ENCODE measurements around the gene DOK5.

The DOK5 gene

DNA sequence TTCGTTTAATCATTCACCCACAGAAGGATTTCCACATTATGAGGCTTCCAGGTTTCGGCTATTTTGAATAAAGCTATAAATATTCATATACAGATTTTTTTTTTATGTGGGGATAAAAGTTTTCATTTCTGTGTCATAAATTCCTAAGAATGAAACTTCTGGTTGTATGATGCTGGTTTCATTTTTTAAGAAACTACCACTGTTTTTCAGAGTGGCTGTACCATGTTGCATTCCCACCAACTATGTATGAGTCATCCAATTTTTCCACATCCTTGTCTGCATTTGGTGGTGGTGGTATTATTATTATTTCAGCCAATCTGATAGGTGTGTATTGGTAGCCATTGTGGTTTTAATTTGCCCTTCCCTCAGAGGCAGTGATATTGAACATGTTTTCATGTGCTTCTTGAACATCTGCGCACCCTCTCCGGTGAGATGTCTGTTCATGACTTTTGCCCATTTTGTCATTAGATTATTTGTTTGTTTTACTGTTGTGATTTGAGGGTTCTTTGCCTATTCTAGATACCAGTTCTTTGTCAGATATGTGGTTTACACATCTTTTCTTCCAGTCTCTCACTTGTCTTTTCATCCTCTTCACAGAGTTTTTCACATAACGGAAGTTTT, 75.5 kb downstream of the DOK5 start:
- H3K4me3 ChIP-seq (ENCODE audit: low read depth in 1 of 5, low read length in 5 of 5) = no peak overlapping the region
- no peak overlapping the region for H3K27ac ChIP-seq (ENCODE audit: low read depth, low read length)
- no peaks in the 10 kb centered on the region for H3K27me3 ChIP-seq (ENCODE audit: control insufficient read depth in 5 of 5, insufficient read depth in 4 of 5, low read length in 5 of 5)
- no peak overlapping the region for H3K9ac ChIP-seq (ENCODE audit: low read length in 5 of 5)
- H3K4me1 ChIP-seq (ENCODE audit: control insufficient read depth in 5 of 5, insufficient read depth in 5 of 5, low read length in 5 of 5) = peaks cover 0 to 9% (median 0%) of the 10 kb centered on the region in 5 donors
- no peaks in the 10 kb centered on the region for H3K9me3 ChIP-seq (ENCODE audit: control insufficient read depth in 5 of 5, low read length in 5 of 5)
- H3K36me3 ChIP-seq (ENCODE audit: control insufficient read depth in 5 of 5, insufficient read depth in 5 of 5, low read length in 5 of 5) = no peaks in the 10 kb centered on the region

DNA sequence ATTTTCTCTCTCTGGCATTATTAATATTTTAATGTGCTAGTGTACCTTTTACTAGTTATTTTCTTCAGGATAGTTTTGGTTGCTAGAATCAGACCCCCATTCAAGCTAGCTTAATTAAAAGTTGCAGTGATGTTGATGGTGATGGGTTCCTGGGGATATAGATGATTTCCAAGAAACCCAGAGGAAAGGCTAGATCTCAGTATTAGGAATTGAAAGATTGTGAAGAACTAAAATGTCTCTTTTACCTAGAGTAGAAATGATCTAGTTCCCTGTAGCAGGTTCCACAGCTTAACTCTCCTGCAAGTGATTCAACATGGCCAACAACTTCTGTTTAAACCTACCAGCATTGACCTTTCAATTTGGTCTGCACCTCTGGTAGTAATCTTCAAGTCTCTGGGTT, 78.6 kb downstream of the DOK5 start:
- Histone ChIP-seq H3K4me1 (ENCODE audit: control insufficient read depth in 5 of 5, insufficient read depth in 5 of 5, low read length in 5 of 5) (peaks cover 0 to 9% (median 0%) of the 10 kb centered on the region in 5 donors), H3K27ac (ENCODE audit: low read depth, low read length) (no peak overlapping the region), H3K36me3 (ENCODE audit: control insufficient read depth in 5 of 5, insufficient read depth in 5 of 5, low read length in 5 of 5) (no peaks in the 10 kb centered on the region), H3K9me3 (ENCODE audit: control insufficient read depth in 5 of 5, low read length in 5 of 5) (no peaks in the 10 kb centered on the region), H3K4me3 (ENCODE audit: low read depth in 1 of 5, low read length in 5 of 5) (no peak overlapping the region), H3K9ac (ENCODE audit: low read length in 5 of 5) (no peak overlapping the region), H3K27me3 (ENCODE audit: control insufficient read depth in 5 of 5, insufficient read depth in 4 of 5, low read length in 5 of 5) (no peaks in the 10 kb centered on the region)

DNA sequence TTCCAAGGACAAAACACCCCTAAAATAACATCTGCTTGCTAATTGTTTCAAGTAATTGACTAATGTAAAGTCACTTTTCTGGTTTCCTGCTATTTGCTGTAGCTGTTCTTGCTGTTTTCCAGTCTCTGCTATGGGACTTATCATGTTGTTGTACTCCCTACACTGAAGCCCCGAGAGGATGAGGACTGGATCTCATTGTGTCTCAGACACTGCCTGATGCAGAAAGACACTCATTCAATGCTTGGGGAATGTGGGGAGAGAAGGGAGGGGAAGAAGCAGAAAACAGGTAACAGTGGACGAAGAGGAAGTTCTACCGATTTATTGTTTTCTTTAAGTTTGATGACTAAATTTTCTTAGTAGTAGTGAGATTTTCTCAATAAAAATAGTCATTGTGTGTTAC, 79.8 kb downstream of the DOK5 start:
- no peaks in the 10 kb centered on the region for H3K27me3 ChIP-seq (ENCODE audit: control insufficient read depth in 5 of 5, insufficient read depth in 4 of 5, low read length in 5 of 5)
- H3K36me3 ChIP-seq (ENCODE audit: control insufficient read depth in 5 of 5, insufficient read depth in 5 of 5, low read length in 5 of 5) = no peaks in the 10 kb centered on the region
- no peaks in the 10 kb centered on the region for H3K9me3 ChIP-seq (ENCODE audit: control insufficient read depth in 5 of 5, low read length in 5 of 5)
- H3K9ac ChIP-seq (ENCODE audit: low read length in 5 of 5) = no peak overlapping the region
- no peaks in the 10 kb centered on the region for H3K4me1 ChIP-seq (ENCODE audit: control insufficient read depth in 5 of 5, insufficient read depth in 5 of 5, low read length in 5 of 5)
- no peak overlapping the region for H3K27ac ChIP-seq (ENCODE audit: low read depth, low read length)
- no peak overlapping the region for H3K4me3 ChIP-seq (ENCODE audit: low read depth in 1 of 5, low read length in 5 of 5)

- no peaks in the 10 kb centered on the region for H3K36me3 ChIP-seq (ENCODE audit: control insufficient read depth in 5 of 5, insufficient read depth in 5 of 5, low read length in 5 of 5)
- no peak overlapping the region for H3K27ac ChIP-seq (ENCODE audit: low read depth, low read length)
- no peaks in the 10 kb centered on the region for H3K9me3 ChIP-seq (ENCODE audit: control insufficient read depth in 5 of 5, low read length in 5 of 5)
- no peak overlapping the region for H3K9ac ChIP-seq (ENCODE audit: low read length in 5 of 5)
- H3K27me3 ChIP-seq (ENCODE audit: control insufficient read depth in 5 of 5, insufficient read depth in 4 of 5, low read length in 5 of 5) = no peaks in the 10 kb centered on the region
- H3K4me1 ChIP-seq (ENCODE audit: control insufficient read depth in 5 of 5, insufficient read depth in 5 of 5, low read length in 5 of 5) = no peaks in the 10 kb centered on the region
- H3K4me3 ChIP-seq (ENCODE audit: low read depth in 1 of 5, low read length in 5 of 5) = no peak overlapping the region
Observed at GRCh38 chr20:54556406-54556805, 81.0 kb downstream of the DOK5 start.

DNA sequence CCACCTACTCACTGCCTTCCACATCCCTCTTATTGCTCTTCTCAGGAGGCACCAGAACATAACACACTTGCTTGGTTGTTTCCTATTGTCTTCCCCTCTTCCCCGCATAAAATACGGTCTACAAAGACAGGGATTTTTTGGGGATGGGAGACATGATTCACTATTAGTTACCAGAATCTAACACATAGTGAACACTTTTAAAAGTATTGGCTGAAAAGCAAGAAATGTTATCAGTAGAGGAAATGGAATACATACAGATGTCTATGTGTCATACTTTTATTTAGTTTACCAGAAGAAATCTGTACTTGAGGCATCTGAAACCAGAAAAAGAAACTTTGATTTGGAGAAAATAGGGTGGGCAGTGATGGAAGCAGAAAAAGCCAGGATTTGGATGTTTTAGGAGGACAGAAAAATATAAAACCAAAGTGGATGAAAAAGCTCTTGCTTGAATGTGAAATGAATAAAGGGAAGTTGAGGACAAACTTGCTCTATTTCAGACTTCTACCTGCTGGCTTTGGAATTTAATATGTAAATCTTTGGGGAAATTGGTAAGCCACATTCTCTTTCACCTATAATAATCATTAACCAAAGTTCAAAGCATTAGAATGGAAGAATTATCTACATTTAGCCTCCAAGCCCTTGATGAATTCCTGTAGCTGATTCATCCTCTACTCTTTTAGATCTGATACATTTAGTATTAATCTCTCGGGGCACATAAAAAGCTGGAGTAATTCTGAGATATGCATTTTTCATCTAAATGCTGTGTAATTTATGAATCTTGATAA, 82.6 kb downstream of the DOK5 start:
- Histone ChIP-seq H3K4me1 (ENCODE audit: control insufficient read depth in 5 of 5, insufficient read depth in 5 of 5, low read length in 5 of 5) (no peaks in the 10 kb centered on the region), H3K27ac (ENCODE audit: low read depth, low read length) (no peak overlapping the region), H3K9ac (ENCODE audit: low read length in 5 of 5) (no peak overlapping the region), H3K4me3 (ENCODE audit: low read depth in 1 of 5, low read length in 5 of 5) (no peak overlapping the region), H3K27me3 (ENCODE audit: control insufficient read depth in 5 of 5, insufficient read depth in 4 of 5, low read length in 5 of 5) (no peaks in the 10 kb centered on the region), H3K9me3 (ENCODE audit: control insufficient read depth in 5 of 5, low read length in 5 of 5) (no peaks in the 10 kb centered on the region), H3K36me3 (ENCODE audit: control insufficient read depth in 5 of 5, insufficient read depth in 5 of 5, low read length in 5 of 5) (no peaks in the 10 kb centered on the region)

- no peak overlapping the region for H3K9ac ChIP-seq (ENCODE audit: low read length in 5 of 5)
- H3K4me3 ChIP-seq (ENCODE audit: low read depth in 1 of 5, low read length in 5 of 5) = no peak overlapping the region
- H3K36me3 ChIP-seq (ENCODE audit: control insufficient read depth in 5 of 5, insufficient read depth in 5 of 5, low read length in 5 of 5) = no peaks in the 10 kb centered on the region
- H3K9me3 ChIP-seq (ENCODE audit: control insufficient read depth in 5 of 5, low read length in 5 of 5) = no peaks in the 10 kb centered on the region
- H3K4me1 ChIP-seq (ENCODE audit: control insufficient read depth in 5 of 5, insufficient read depth in 5 of 5, low read length in 5 of 5) = no peaks in the 10 kb centered on the region
- H3K27me3 ChIP-seq (ENCODE audit: control insufficient read depth in 5 of 5, insufficient read depth in 4 of 5, low read length in 5 of 5) = no peaks in the 10 kb centered on the region
- H3K27ac ChIP-seq (ENCODE audit: low read depth, low read length) = no peak overlapping the region
Observed at GRCh38 chr20:54559890-54560289, 84.5 kb downstream of the DOK5 start.

GRCh38 chr20:54560357-54560756, 85.0 kb downstream of the DOK5 start:
- H3K27ac ChIP-seq (ENCODE audit: low read depth, low read length) = no peak overlapping the region
- no peak overlapping the region for H3K4me3 ChIP-seq (ENCODE audit: low read depth in 1 of 5, low read length in 5 of 5)
- H3K9ac ChIP-seq (ENCODE audit: low read length in 5 of 5) = no peak overlapping the region
- no peaks in the 10 kb centered on the region for H3K27me3 ChIP-seq (ENCODE audit: control insufficient read depth in 5 of 5, insufficient read depth in 4 of 5, low read length in 5 of 5)
- H3K4me1 ChIP-seq (ENCODE audit: control insufficient read depth in 5 of 5, insufficient read depth in 5 of 5, low read length in 5 of 5) = no peaks in the 10 kb centered on the region
- no peaks in the 10 kb centered on the region for H3K36me3 ChIP-seq (ENCODE audit: control insufficient read depth in 5 of 5, insufficient read depth in 5 of 5, low read length in 5 of 5)
- no peaks in the 10 kb centered on the region for H3K9me3 ChIP-seq (ENCODE audit: control insufficient read depth in 5 of 5, low read length in 5 of 5)

GRCh38 chr20:54565255-54565654, 89.9 kb downstream of the DOK5 start:
- no peaks in the 10 kb centered on the region for H3K9me3 ChIP-seq (ENCODE audit: control insufficient read depth in 5 of 5, low read length in 5 of 5)
- no peak overlapping the region for H3K4me3 ChIP-seq (ENCODE audit: low read depth in 1 of 5, low read length in 5 of 5)
- H3K4me1 ChIP-seq (ENCODE audit: control insufficient read depth in 5 of 5, insufficient read depth in 5 of 5, low read length in 5 of 5) = peaks cover 0 to 6% (median 0%) of the 10 kb centered on the region in 5 donors
- no peaks in the 10 kb centered on the region for H3K36me3 ChIP-seq (ENCODE audit: control insufficient read depth in 5 of 5, insufficient read depth in 5 of 5, low read length in 5 of 5)
- H3K9ac ChIP-seq (ENCODE audit: low read length in 5 of 5) = no peak overlapping the region
- no peaks in the 10 kb centered on the region for H3K27me3 ChIP-seq (ENCODE audit: control insufficient read depth in 5 of 5, insufficient read depth in 4 of 5, low read length in 5 of 5)
- H3K27ac ChIP-seq (ENCODE audit: low read depth, low read length) = no peak overlapping the region

- no peak overlapping the region for H3K27ac ChIP-seq (ENCODE audit: low read depth, low read length)
- no peaks in the 10 kb centered on the region for H3K27me3 ChIP-seq (ENCODE audit: control insufficient read depth in 5 of 5, insufficient read depth in 4 of 5, low read length in 5 of 5)
- no peaks in the 10 kb centered on the region for H3K36me3 ChIP-seq (ENCODE audit: control insufficient read depth in 5 of 5, insufficient read depth in 5 of 5, low read length in 5 of 5)
- peaks cover 0 to 13% (median 0%) of the 10 kb centered on the region in 5 donors for H3K4me1 ChIP-seq (ENCODE audit: control insufficient read depth in 5 of 5, insufficient read depth in 5 of 5, low read length in 5 of 5)
- no peak overlapping the region for H3K9ac ChIP-seq (ENCODE audit: low read length in 5 of 5)
- no peak overlapping the region for H3K4me3 ChIP-seq (ENCODE audit: low read depth in 1 of 5, low read length in 5 of 5)
- H3K9me3 ChIP-seq (ENCODE audit: control insufficient read depth in 5 of 5, low read length in 5 of 5) = no peaks in the 10 kb centered on the region
Observed at GRCh38 chr20:54566031-54566688, 90.8 kb downstream of the DOK5 start.

GRCh38 chr20:54570561-54570960, 95.2 kb downstream of the DOK5 start:
- H3K27me3 ChIP-seq (ENCODE audit: control insufficient read depth in 5 of 5, insufficient read depth in 4 of 5, low read length in 5 of 5) = no peaks in the 10 kb centered on the region
- H3K36me3 ChIP-seq (ENCODE audit: control insufficient read depth in 5 of 5, insufficient read depth in 5 of 5, low read length in 5 of 5) = no peaks in the 10 kb centered on the region
- H3K4me3 ChIP-seq (ENCODE audit: low read depth in 1 of 5, low read length in 5 of 5) = no peak overlapping the region
- H3K4me1 ChIP-seq (ENCODE audit: control insufficient read depth in 5 of 5, insufficient read depth in 5 of 5, low read length in 5 of 5) = peaks cover 0 to 30% (median 5%) of the 10 kb centered on the region in 5 donors
- no peak overlapping the region for H3K27ac ChIP-seq (ENCODE audit: low read depth, low read length)
- no peaks in the 10 kb centered on the region for H3K9me3 ChIP-seq (ENCODE audit: control insufficient read depth in 5 of 5, low read length in 5 of 5)
- no peak overlapping the region for H3K9ac ChIP-seq (ENCODE audit: low read length in 5 of 5)
